ENCODE measurements around the gene EVI5. TPM values are rescaled to one million over a fixed set of nuclear protein-coding genes. Genes with fewer than 3 reads are reported as not detected.

The EVI5 gene
- total RNA-seq, 1 experiment from 2014 or later, result 23.2 TPM

Other genes with a start within 250 kb of the EVI5 start
- 1,285 and 1,607 TPM in 2 replicates for gene RPL5, start 46.9 kb upstream of the EVI5 start, total RNA-seq (2022)
- 3.8 and 4.9 TPM in 2 replicates for gene DIPK1A, start 176.4 kb upstream of the EVI5 start, total RNA-seq (2022)